Measurements from ENCODE around the gene CATSPER1.

Gene CATSPER1

GRCh38 chr11:66002648-66003225, 23.5 kb downstream of the CATSPER1 start:
- peak; percentile 59 for DNase-seq (ENCODE audit: low spot score)

- peak; percentile 96 for DNase-seq (ENCODE audit: low spot score)
Observed at GRCh38 chr11:66001942-66002647, 24.2 kb downstream of the CATSPER1 start, which contains the start of the genes BANF1 and EIF1AD. Gene BANF1, plus strand, starts transcription at chr11:66002503. Its CDS starts 748 bp downstream, at chr11:66003251. Gene EIF1AD, minus strand, starts transcription at chr11:66002157. Its CDS starts 1,768 bp downstream, at chr11:66000389.

GRCh38 chr11:65997286-65997685, 29.0 kb downstream of the CATSPER1 start:
- DNase-seq (ENCODE audit: low spot score): no peak

- DNase-seq (ENCODE audit: low spot score): no peak
Observed at GRCh38 chr11:65992056-65992455, 34.2 kb downstream of the CATSPER1 start.

- DNase-seq (ENCODE audit: low spot score): peak; percentile 97
Observed at GRCh38 chr11:65988791-65989592, 37.3 kb downstream of the CATSPER1 start.

- DNase-seq (ENCODE audit: low spot score): no peak
Observed at GRCh38 chr11:65987336-65987735, 38.9 kb downstream of the CATSPER1 start.

- DNase-seq (ENCODE audit: low spot score): no peak
Observed at GRCh38 chr11:65983589-65983987, 42.7 kb downstream of the CATSPER1 start.

- DNase-seq (ENCODE audit: low spot score): no peak
Observed at GRCh38 chr11:65982824-65983588, 43.3 kb downstream of the CATSPER1 start.

- no peak for DNase-seq (ENCODE audit: low spot score)
Observed at GRCh38 chr11:65981972-65982823, 44.1 kb downstream of the CATSPER1 start.

GRCh38 chr11:65981101-65981740, 45.1 kb downstream of the CATSPER1 start:
- no peak for DNase-seq (ENCODE audit: low spot score)

- no peak for DNase-seq (ENCODE audit: low spot score)
Observed at GRCh38 chr11:65979261-65979759, 47.0 kb downstream of the CATSPER1 start.

- DNase-seq (ENCODE audit: low spot score): no peak
Observed at GRCh38 chr11:65978391-65979238, 47.7 kb downstream of the CATSPER1 start.

- DNase-seq (ENCODE audit: low spot score): no peak
Observed at GRCh38 chr11:65977621-65978390, 48.5 kb downstream of the CATSPER1 start.

- DNase-seq (ENCODE audit: low spot score): no peak
Observed at GRCh38 chr11:65976216-65977176, 49.8 kb downstream of the CATSPER1 start.

GRCh38 chr11:65975771-65976170, 50.5 kb downstream of the CATSPER1 start:
- no peak for DNase-seq (ENCODE audit: low spot score)

GRCh38 chr11:65973439-65974110, 52.7 kb downstream of the CATSPER1 start:
- no peak for DNase-seq (ENCODE audit: low spot score)

- DNase-seq (ENCODE audit: low spot score): no peak
Observed at GRCh38 chr11:65972116-65972515, 54.2 kb downstream of the CATSPER1 start.
